ENCODE results near the gene MYBPH. TPM values are rescaled to one million over a fixed set of nuclear protein-coding genes. Genes with fewer than 3 reads are reported as not detected.

MYBPH gene
- total RNA-seq, 1 experiment from 2014 or later = not detected

DNA sequence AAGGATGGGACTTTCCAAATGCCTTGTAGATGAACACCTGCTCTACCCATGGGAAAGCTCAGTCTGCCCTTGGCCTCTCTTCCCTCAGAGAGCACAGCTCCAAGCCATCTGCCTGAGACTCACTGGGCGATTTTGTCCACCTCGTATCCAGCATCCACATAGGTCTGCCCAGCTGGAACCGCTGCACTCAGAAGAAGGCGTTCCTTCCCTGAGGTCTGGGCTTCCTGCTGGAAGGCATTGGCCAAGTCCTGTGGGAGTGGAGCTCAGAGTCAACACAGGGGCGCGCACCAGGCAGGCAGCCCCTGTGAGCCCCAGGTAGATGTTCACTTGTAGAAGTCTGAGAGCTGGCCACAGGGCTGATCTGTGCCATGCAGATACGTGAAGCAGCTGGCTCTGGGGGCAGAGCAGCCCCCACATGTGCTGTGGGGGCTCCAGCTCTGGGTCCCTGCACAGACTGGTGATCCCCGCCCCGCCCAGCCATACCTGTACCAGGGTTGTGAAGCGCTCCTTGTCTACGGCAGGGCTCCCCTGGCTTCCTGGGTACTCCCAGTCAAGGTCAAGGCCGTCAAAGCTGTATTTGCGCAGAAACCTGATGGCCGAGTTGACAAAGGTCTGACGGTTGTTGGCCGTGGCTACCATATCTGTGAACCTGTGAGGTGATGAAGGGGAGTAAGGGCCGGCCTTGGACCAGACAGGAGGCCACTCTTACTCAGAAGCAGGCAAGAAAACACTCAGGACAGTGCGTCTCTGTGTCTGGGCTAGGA lies 47.6 kb upstream of the MYBPH start:
- no peaks in the 10 kb centered on the region for H3K4me1 ChIP-seq (ENCODE audit: insufficient read depth, low read length)
- no peak for TF ChIP-seq CTCF (conservative IDR thresholded peaks at IDR 0.05)
- H3K9me3 ChIP-seq (ENCODE audit: control insufficient read depth, low read depth, low read length) = no peaks in the 10 kb centered on the region
- no peaks in the 10 kb centered on the region for H4K20me1 ChIP-seq (ENCODE audit: control insufficient read depth, insufficient read depth, insufficient read length)
- H3K36me3 Mint-ChIP-seq (ENCODE audit: insufficient read depth in 1 of 3, low read depth in 3 of 3) = no peaks in the 10 kb centered on the region; a peak in 1 of 7 replicates
- H2BK5ac ChIP-seq (ENCODE audit: insufficient read length, low read length) = no peak overlapping the region
- no peak overlapping the region for H3K9ac ChIP-seq (ENCODE audit: extremely low read depth, insufficient read length, low read length)
- no peak overlapping the region for H4K91ac ChIP-seq (ENCODE audit: insufficient read length, low read depth, low read length)
- H4K8ac ChIP-seq (replicated peaks; ENCODE audit: insufficient read length, low read depth, low read length) = no peak overlapping the region
- no peaks in the 10 kb centered on the region for H3K23me2 ChIP-seq (ENCODE audit: insufficient read length, low read depth, low read length, poor library complexity, severe bottlenecking)
- H3K27ac Mint-ChIP-seq = no peak overlapping the region
- no peak overlapping the region for H2BK15ac ChIP-seq (ENCODE audit: low read depth, low read length)
- no peak overlapping the region for H3K4ac ChIP-seq (ENCODE audit: low read depth, low read length)
- H2BK12ac ChIP-seq (ENCODE audit: insufficient read length, low read depth, low read length) = no peak overlapping the region
- H4K5ac ChIP-seq (ENCODE audit: insufficient read length, low read depth, low read length) = no peak overlapping the region
- WGBS (ENCODE audit: extremely low coverage, insufficient read length, low lambda C conversion rate) = no CpG with 5 or more reads among the region's 18 CpGs
- no peak overlapping the region; the same call in 1 of the 2 replicates for H3K14ac ChIP-seq (ENCODE audit: insufficient read depth, low read length)
- H2AK5ac ChIP-seq (ENCODE audit: insufficient read length, low read length) = no peak overlapping the region
- no peaks in the 10 kb centered on the region for H3K79me1 ChIP-seq (ENCODE audit: insufficient read depth, low read depth, low read length, poor library complexity, severe bottlenecking)
- H3K56ac ChIP-seq (ENCODE audit: insufficient read length, low read depth, low read length) = no peak overlapping the region
- H3K27me3 ChIP-seq (ENCODE audit: insufficient read depth, low read length) = no peaks in the 10 kb centered on the region
- H3K4me1 Mint-ChIP-seq = no peaks in the 10 kb centered on the region
- H3K18ac ChIP-seq (ENCODE audit: insufficient read length, low read depth, low read length) = no peak overlapping the region
- DNase-seq = no peak
- H3K79me2 ChIP-seq (ENCODE audit: insufficient read depth, low read length) = no peaks in the 10 kb centered on the region
- H3K23ac ChIP-seq (ENCODE audit: insufficient read length, low read depth, low read length) = no peak overlapping the region
- peaks cover 30% of the 10 kb centered on the region for H3K27me3 Mint-ChIP-seq (ENCODE audit: low read depth)
- H3K4me2 ChIP-seq (ENCODE audit: insufficient read depth, insufficient read length, low read length) = no peak overlapping the region
- no peak overlapping the region for H3T11ph ChIP-seq (ENCODE audit: low read length)
- no peak overlapping the region for H3K27ac ChIP-seq (ENCODE audit: insufficient read length, low read depth, low read length)
- H2AFZ ChIP-seq (ENCODE audit: low read length) = no peak overlapping the region
- H3K4me3 Mint-ChIP-seq = no peak overlapping the region
- H2BK20ac ChIP-seq (ENCODE audit: low read depth, low read length, poor library complexity, severe bottlenecking) = no peak overlapping the region
- H3K9me3 Mint-ChIP-seq = no peaks in the 10 kb centered on the region; a peak in 2 of 5 replicates
- no peak overlapping the region for H2BK120ac ChIP-seq (ENCODE audit: low read depth, low read length, poor library complexity, severe bottlenecking)

Data from H9 (cell line).